SK-N-SH (cell line): ENCODE measurements around the gene PPID. TPM values are rescaled to one million over a fixed set of nuclear protein-coding genes. Genes with fewer than 3 reads are reported as not detected.

Source experiments
- CTCF ChIA-PET: fragments of 300-600, 350-600 bp; formaldehyde crosslinking; extraction: SDS; loops from one replicate; lab custom pipeline; 2021; lab: Yijun Ruan, JAX
- POLR2A ChIA-PET: fragments of 350-600 bp; sonication (Branson Sonifier 250); formaldehyde crosslinking; extraction: SDS; loops from one replicate; lab custom pipeline; 2020; ENCODE audit warnings: antibody characterized with exemption, inconsistent platforms; lab: Yijun Ruan, JAX
- DNase-seq: peaks from one replicate; pipeline ENCODE4 v3.0.0; 2012
- H2AFZ ChIP-seq: fragments of 200-600 bp; sonication (generic); 2 replicates; pipeline ENCODE4 v1.8.1; 2016; ENCODE audit warnings: antibody characterized with exemption, mild to moderate bottlenecking, low read depth
- H3F3A ChIP-seq: fragments of 200-600 bp; sonication (generic); replicated peaks from 2 replicates; pipeline ENCODE3; 2016; ENCODE audit warnings: antibody characterized with exemption, mild to moderate bottlenecking; ENCODE audit not compliant: insufficient read depth
- H3K27ac ChIP-seq, 2 experiments: fragments of 200-500 bp in 1 of 2; fragments of 200-600 bp in 1 of 2; sonication (Bioruptor generic) in 1 of 2; sonication (generic), shearing (Covaris generic) in 1 of 2; 2 replicates each; pipeline versions ENCODE4 v1.5.1 to v1.6.1; 2014 to 2016; ENCODE audit warnings: low read depth in 2 of 2, inconsistent platforms in 1 of 2, low read length in 1 of 2, mild to moderate bottlenecking in 1 of 2, mixed read lengths in 1 of 2
- H3K27me3 ChIP-seq: fragments of 200-600 bp; sonication (generic), shearing (Covaris generic); 2 replicates; pipeline ENCODE4 v1.6.1; 2016; ENCODE audit warnings: mixed run types; ENCODE audit not compliant: insufficient read depth
- H3K36me3 ChIP-seq, 2 experiments: fragments of 200-500 bp in 1 of 2; fragments of 200-600 bp in 1 of 2; sonication (Bioruptor generic) in 1 of 2; sonication (generic) in 1 of 2; replicated peaks in 1 of 2; 2 replicates each; pipeline versions ENCODE3 to v1.5.1; 2014 to 2016; ENCODE audit warnings: low read length in 1 of 2, mild to moderate bottlenecking in 1 of 2; ENCODE audit not compliant: insufficient read depth in 2 of 2, control insufficient read depth in 1 of 2
- H3K4me1 ChIP-seq, 2 experiments: fragments of 200-500 bp in 1 of 2; fragments of 200-600 bp in 1 of 2; sonication (Bioruptor generic) in 1 of 2; sonication (generic), shearing (Covaris generic) in 1 of 2; 2 replicates each; pipeline versions ENCODE4 v1.5.1 to v1.6.1; 2014 to 2016; ENCODE audit warnings: low read depth in 1 of 2, low read length in 1 of 2, mixed run types in 1 of 2; ENCODE audit not compliant: insufficient read depth in 2 of 2, control insufficient read depth in 1 of 2
- H3K4me2 ChIP-seq: fragments of 200-600 bp; sonication (generic), shearing (Covaris generic); 2 replicates; pipeline ENCODE4 v1.6.1; 2017; ENCODE audit warnings: mixed run types
- H3K4me3 ChIP-seq, 2 experiments: fragments of 200-500 bp in 1 of 2; fragments of 200-600 bp in 1 of 2; sonication (Bioruptor generic) in 1 of 2; sonication (generic), shearing (Covaris generic) in 1 of 2; 2 replicates each; pipeline versions ENCODE4 v1.5.1 to v1.8.1; 2014 to 2016; ENCODE audit warnings: low read depth in 2 of 2, inconsistent platforms in 1 of 2, low read length in 1 of 2, mild to moderate bottlenecking in 1 of 2, mixed read lengths in 1 of 2, moderate library complexity in 1 of 2
- H3K79me2 ChIP-seq: fragments of 200-600 bp; sonication (generic); 2 replicates; pipeline ENCODE4 v1.8.1; 2017; ENCODE audit warnings: mild to moderate bottlenecking; ENCODE audit not compliant: insufficient read depth
- H3K9ac ChIP-seq: fragments of 200-600 bp; sonication (generic); 2 replicates; pipeline ENCODE4 v1.6.1; 2017; ENCODE audit warnings: mixed run types
- H3K9me2 ChIP-seq: fragments of 200-600 bp; sonication (generic); 2 replicates; pipeline ENCODE4 v1.6.1; 2017; ENCODE audit warnings: mixed run types
- H3K9me3 ChIP-seq: fragments of 200-600 bp; sonication (generic); 2 replicates; pipeline ENCODE4 v1.6.1; 2017; ENCODE audit warnings: mixed run types, mild to moderate bottlenecking, moderate library complexity
- H4K20me1 ChIP-seq: fragments of 200-600 bp; sonication (generic); 2 replicates; pipeline ENCODE4 v1.6.1; 2017; ENCODE audit warnings: mild to moderate bottlenecking, mixed run types; ENCODE audit not compliant: insufficient read depth
- ELF1 ChIP-seq: IDR thresholded peaks from 2 replicates; pipeline ENCODE4 v1.4.0; 2012
- FOXJ3 ChIP-seq: sonication (generic); formaldehyde crosslinking; IDR thresholded peaks from 2 replicates; pipeline ENCODE4 v1.5.1; 2020; ENCODE audit warnings: mild to moderate bottlenecking, missing genetic modification reagents
- FOXM1 ChIP-seq: IDR thresholded peaks from 2 replicates; pipeline ENCODE4 v1.4.0; 2012; ENCODE audit warnings: low read depth, mild to moderate bottlenecking
- GABPA ChIP-seq: IDR thresholded peaks from 2 replicates; pipeline ENCODE4 v1.4.0; 2012; ENCODE audit warnings: low read depth, mild to moderate bottlenecking
- GATA2 ChIP-seq: sonication (generic); formaldehyde crosslinking; IDR thresholded peaks from 2 replicates; pipeline ENCODE4 v1.5.0; 2020; ENCODE audit warnings: mild to moderate bottlenecking, missing genetic modification reagents
- POLR2AphosphoS5 ChIP-seq: IDR thresholded peaks from 2 replicates; pipeline ENCODE4 v1.6.1; 2012; ENCODE audit warnings: low read depth, low read length
- RCOR1 ChIP-seq: fragments of 150-350 bp; IDR thresholded peaks from 2 replicates; pipeline ENCODE4 v1.6.1; 2017; ENCODE audit warnings: antibody characterized with exemption, low read length
- RFX5 ChIP-seq: IDR thresholded peaks from 2 replicates; pipeline ENCODE4 v1.6.1; 2012; ENCODE audit warnings: mild to moderate bottlenecking, improper control_type of control experiment, low read length
- SIN3A ChIP-seq: IDR thresholded peaks from 2 replicates; pipeline ENCODE4 v1.6.1; 2012; ENCODE audit warnings: low read depth, mild to moderate bottlenecking, low read length, moderate library complexity, borderline replicate concordance
- SMC3 ChIP-seq: IDR thresholded peaks from 2 replicates; pipeline ENCODE4 v1.6.1; 2012; ENCODE audit warnings: low read depth, low read length, improper control_type of control experiment
- TAF1 ChIP-seq: IDR thresholded peaks from 2 replicates; pipeline ENCODE4 v1.6.1; 2012; ENCODE audit warnings: low read depth, mild to moderate bottlenecking, low read length, moderate library complexity, borderline replicate concordance
- YY1 ChIP-seq: IDR thresholded peaks from 2 replicates; pipeline ENCODE4 v1.4.0; 2012; ENCODE audit warnings: low read depth, mild to moderate bottlenecking
- WGBS: methylation state at CpG from one replicate; pipeline ENCODE4 v1.1.6; 2017; ENCODE audit warnings: low lambda C conversion rate; 5-methylcytosine and 5-hydroxymethylcytosine counted together
- polyA plus RNA-seq, 3 experiments: library from polyadenylated mRNA; depleted of rRNA; stranded (reverse); fragments of >200 nt; gene quantifications; 2 replicates each; pipeline ENCODE4 v1.2.3, GENCODE V29; 2012
- TF ChIP-seq, protein P1 (sequence below): IDR thresholded peaks from 2 replicates; pipeline ENCODE4 v1.4.0; 2012; ENCODE audit warnings: low read depth, borderline replicate concordance
- TF ChIP-seq, protein P2 (sequence below): IDR thresholded peaks from 2 replicates; pipeline ENCODE4 v1.4.0; 2012; ENCODE audit warnings: low read depth
- TF ChIP-seq, protein P3 (sequence below): IDR thresholded peaks from 2 replicates; pipeline ENCODE4; 2012
- TF ChIP-seq, protein P4 (sequence below): fragments of 150-350 bp; IDR thresholded peaks from 2 replicates; pipeline ENCODE4 v1.6.1; 2016; ENCODE audit warnings: mild to moderate bottlenecking, low read depth, low read length

The PPID gene
- polyA plus RNA-seq, 1 of the 3 experiments (the other 2 are of a cell fraction) = 20.2 TPM

DNA sequence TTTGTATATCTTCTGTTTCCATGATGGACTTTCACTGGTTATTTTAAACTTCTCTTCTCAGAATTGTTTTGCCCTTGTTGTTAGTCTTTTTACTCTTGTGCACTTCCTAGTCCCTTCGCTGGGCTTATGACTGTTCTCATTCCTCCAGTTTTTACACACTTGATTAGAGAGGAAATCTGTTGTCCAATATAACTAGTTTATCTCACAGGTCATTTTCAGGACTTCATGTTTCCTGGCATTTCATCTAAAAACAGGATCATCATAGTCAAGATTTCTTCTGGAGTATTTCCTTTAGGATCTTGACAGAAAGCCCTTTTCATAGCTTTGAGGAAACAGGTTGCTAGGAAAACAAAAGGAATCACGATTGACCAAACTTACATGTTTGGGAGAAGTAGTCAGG is 48.6 kb upstream of the PPID start:
- H3K79me2 ChIP-seq = peaks cover 73% of the 10 kb centered on the region
- H3K9me3 ChIP-seq = no peaks in the 10 kb centered on the region
- H3K4me3 ChIP-seq = no peak overlapping the region
- H2AFZ ChIP-seq = no peak overlapping the region
- peaks cover 7 to 12% of the 10 kb centered on the region in 2 experiments; a peak in 2 of 4 replicates for H3K4me1 ChIP-seq
- no peak overlapping the region for H3K27ac ChIP-seq
- no peak overlapping the region for H3K9ac ChIP-seq
- H3F3A ChIP-seq = peaks cover 20% of the 10 kb centered on the region
- no peak for DNase-seq
- POLR2A ChIA-PET = no interaction called here
- no peaks in the 10 kb centered on the region for H3K27me3 ChIP-seq
- no peaks in the 10 kb centered on the region for H4K20me1 ChIP-seq
- H3K36me3 ChIP-seq = no peaks in the 10 kb centered on the region
- no peaks in the 10 kb centered on the region for H3K9me2 ChIP-seq
- WGBS = 94% methylated on average over 2 of the region's 2 CpGs
- CTCF ChIA-PET = no interaction called here
- TF ChIP-seq, protein P1, sequence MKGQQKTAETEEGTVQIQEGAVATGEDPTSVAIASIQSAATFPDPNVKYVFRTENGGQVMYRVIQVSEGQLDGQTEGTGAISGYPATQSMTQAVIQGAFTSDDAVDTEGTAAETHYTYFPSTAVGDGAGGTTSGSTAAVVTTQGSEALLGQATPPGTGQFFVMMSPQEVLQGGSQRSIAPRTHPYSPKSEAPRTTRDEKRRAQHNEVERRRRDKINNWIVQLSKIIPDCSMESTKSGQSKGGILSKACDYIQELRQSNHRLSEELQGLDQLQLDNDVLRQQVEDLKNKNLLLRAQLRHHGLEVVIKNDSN = no peak
- no peak for TF ChIP-seq POLR2AphosphoS5
- no peak for TF ChIP-seq SIN3A
- no peak for TF ChIP-seq TAF1
- TF ChIP-seq GATA2 (CRISPR knock-in tag) = no peak
- TF ChIP-seq RFX5 = no peak
- no peak overlapping the region for H3K4me2 ChIP-seq

DNA sequence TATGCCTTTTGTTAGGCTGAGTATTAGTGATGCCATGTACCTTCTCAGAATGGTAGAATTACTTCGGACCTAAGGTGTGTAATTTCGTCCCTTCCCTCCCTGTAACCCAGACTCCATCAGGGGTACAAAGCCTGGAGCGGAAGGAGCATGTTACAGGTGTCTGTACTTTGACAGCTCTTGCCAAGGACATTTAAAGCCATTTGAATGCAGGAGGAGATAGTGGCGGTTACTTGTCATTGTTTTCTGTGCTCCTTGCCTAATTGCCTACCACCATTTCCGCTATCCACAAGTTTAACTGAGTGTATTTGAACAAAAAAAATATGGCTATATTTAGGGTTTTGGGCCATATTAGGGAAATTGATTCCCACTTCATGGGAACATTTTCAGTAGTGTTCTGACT is 47.5 kb upstream of the PPID start:
- H3K9me3 ChIP-seq = no peaks in the 10 kb centered on the region
- peaks cover 18% of the 10 kb centered on the region for H3F3A ChIP-seq
- peak overlapping the region; percentile 90; the same call in 1 of the 2 replicates for H3K4me2 ChIP-seq
- 99% methylated on average over 5 of the region's 5 CpGs for WGBS
- H3K79me2 ChIP-seq = peaks cover 62% of the 10 kb centered on the region
- H3K4me3 ChIP-seq = no peak overlapping the region
- TF ChIP-seq TAF1 (no peak), RFX5 (no peak), GABPA (no peak), YY1 (no peak), SMC3 (no peak), FOXM1 (no peak), FOXJ3 (CRISPR knock-in tag) (no peak), ELF1 (no peak), RCOR1 (no peak)
- TF ChIP-seq, protein P2, sequence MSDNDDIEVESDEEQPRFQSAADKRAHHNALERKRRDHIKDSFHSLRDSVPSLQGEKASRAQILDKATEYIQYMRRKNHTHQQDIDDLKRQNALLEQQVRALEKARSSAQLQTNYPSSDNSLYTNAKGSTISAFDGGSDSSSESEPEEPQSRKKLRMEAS = no peak
- TF ChIP-seq, protein P3, sequence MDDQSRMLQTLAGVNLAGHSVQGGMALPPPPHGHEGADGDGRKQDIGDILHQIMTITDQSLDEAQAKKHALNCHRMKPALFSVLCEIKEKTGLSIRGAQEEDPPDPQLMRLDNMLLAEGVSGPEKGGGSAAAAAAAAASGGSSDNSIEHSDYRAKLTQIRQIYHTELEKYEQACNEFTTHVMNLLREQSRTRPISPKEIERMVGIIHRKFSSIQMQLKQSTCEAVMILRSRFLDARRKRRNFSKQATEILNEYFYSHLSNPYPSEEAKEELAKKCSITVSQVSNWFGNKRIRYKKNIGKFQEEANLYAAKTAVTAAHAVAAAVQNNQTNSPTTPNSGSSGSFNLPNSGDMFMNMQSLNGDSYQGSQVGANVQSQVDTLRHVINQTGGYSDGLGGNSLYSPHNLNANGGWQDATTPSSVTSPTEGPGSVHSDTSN = no peak
- TF ChIP-seq, protein P1 = no peak
- TF ChIP-seq, protein P4, sequence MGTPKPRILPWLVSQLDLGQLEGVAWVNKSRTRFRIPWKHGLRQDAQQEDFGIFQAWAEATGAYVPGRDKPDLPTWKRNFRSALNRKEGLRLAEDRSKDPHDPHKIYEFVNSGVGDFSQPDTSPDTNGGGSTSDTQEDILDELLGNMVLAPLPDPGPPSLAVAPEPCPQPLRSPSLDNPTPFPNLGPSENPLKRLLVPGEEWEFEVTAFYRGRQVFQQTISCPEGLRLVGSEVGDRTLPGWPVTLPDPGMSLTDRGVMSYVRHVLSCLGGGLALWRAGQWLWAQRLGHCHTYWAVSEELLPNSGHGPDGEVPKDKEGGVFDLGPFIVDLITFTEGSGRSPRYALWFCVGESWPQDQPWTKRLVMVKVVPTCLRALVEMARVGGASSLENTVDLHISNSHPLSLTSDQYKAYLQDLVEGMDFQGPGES = no peak
- no peak overlapping the region for H3K27ac ChIP-seq
- no peak for DNase-seq
- H3K9me2 ChIP-seq = no peaks in the 10 kb centered on the region
- no peak overlapping the region for H2AFZ ChIP-seq
- POLR2A ChIA-PET = no interaction called here
- no peaks in the 10 kb centered on the region for H4K20me1 ChIP-seq
- no peaks in the 10 kb centered on the region for H3K27me3 ChIP-seq
- CTCF ChIA-PET = no interaction called here
- H3K36me3 ChIP-seq = no peaks in the 10 kb centered on the region
- peaks cover 7 to 12% of the 10 kb centered on the region in 2 experiments; a peak in 2 of 4 replicates for H3K4me1 ChIP-seq
- H3K9ac ChIP-seq = no peak overlapping the region
